Measurements from ENCODE around the gene TMEM150B. TPM values are rescaled to one million over a fixed set of nuclear protein-coding genes. Genes with fewer than 3 reads are reported as not detected.

TMEM150B gene
- total RNA-seq, 1 experiment from 2014 or later, result not detected

GRCh38 chr19:55278391-55279135 lies 46.6 kb downstream of the TMEM150B start:
- Histone ChIP-seq H3K36me3 (peaks cover 13% of the 10 kb centered on the region), H3K27ac (no peak overlapping the region), H3K4me1 (replicated peaks) (peaks cover 7% of the 10 kb centered on the region), H3K4me3 (no peak overlapping the region), H3K27me3 (replicated peaks) (no peaks in the 10 kb centered on the region), H3K9me3 (replicated peaks) (no peaks in the 10 kb centered on the region)
- DNase-seq (ENCODE audit: low read depth in 1 of 2, low spot score in 2 of 2), result no peak

GRCh38 chr19:55277494-55277893 lies 47.6 kb downstream of the TMEM150B start:
- H3K4me3 ChIP-seq, result no peak overlapping the region
- H3K27ac ChIP-seq, result no peak overlapping the region
- no peaks in the 10 kb centered on the region for H3K27me3 ChIP-seq (replicated peaks)
- peaks cover 16% of the 10 kb centered on the region for H3K36me3 ChIP-seq
- no peaks in the 10 kb centered on the region for H3K9me3 ChIP-seq (replicated peaks)
- peaks cover 5% of the 10 kb centered on the region for H3K4me1 ChIP-seq (replicated peaks)
- DNase-seq (ENCODE audit: low read depth in 1 of 2, low spot score in 2 of 2), result no peak

GRCh38 chr19:55276720-55277430 lies 48.3 kb downstream of the TMEM150B start:
- Histone ChIP-seq H3K27ac (no peak overlapping the region), H3K36me3 (peaks cover 18% of the 10 kb centered on the region), H3K4me3 (no peak overlapping the region), H3K9me3 (replicated peaks) (no peaks in the 10 kb centered on the region), H3K4me1 (replicated peaks) (peaks cover 5% of the 10 kb centered on the region), H3K27me3 (replicated peaks) (no peaks in the 10 kb centered on the region)
- no peak for DNase-seq (ENCODE audit: low read depth in 1 of 2, low spot score in 2 of 2)

GRCh38 chr19:55275851-55276719 lies 49.1 kb downstream of the TMEM150B start:
- no peak overlapping the region for H3K27ac ChIP-seq
- DNase-seq (ENCODE audit: low read depth in 1 of 2, low spot score in 2 of 2), result no peak
- no peaks in the 10 kb centered on the region for H3K9me3 ChIP-seq (replicated peaks)
- no peak overlapping the region for H3K4me3 ChIP-seq
- peaks cover 21% of the 10 kb centered on the region for H3K36me3 ChIP-seq
- no peaks in the 10 kb centered on the region for H3K27me3 ChIP-seq (replicated peaks)
- peaks cover 5% of the 10 kb centered on the region for H3K4me1 ChIP-seq (replicated peaks)

- no peaks in the 10 kb centered on the region for H3K9me3 ChIP-seq (replicated peaks)
- H3K27me3 ChIP-seq (replicated peaks), result no peaks in the 10 kb centered on the region
- peaks cover 21% of the 10 kb centered on the region for H3K36me3 ChIP-seq
- H3K4me1 ChIP-seq (replicated peaks), result peaks cover 2% of the 10 kb centered on the region
- no peak overlapping the region for H3K27ac ChIP-seq
- no peak overlapping the region for H3K4me3 ChIP-seq
- no peak for DNase-seq (ENCODE audit: low read depth in 1 of 2, low spot score in 2 of 2)
These were observed 51.0 kb downstream of the TMEM150B start for GRCh38 chr19:55273978-55274707.

- Histone ChIP-seq H3K36me3 (peaks cover 21% of the 10 kb centered on the region), H3K4me3 (no peak overlapping the region), H3K27ac (no peak overlapping the region), H3K9me3 (replicated peaks) (no peaks in the 10 kb centered on the region), H3K4me1 (replicated peaks) (no peaks in the 10 kb centered on the region), H3K27me3 (replicated peaks) (no peaks in the 10 kb centered on the region)
- DNase-seq (ENCODE audit: low read depth in 1 of 2, low spot score in 2 of 2), result no peak
These were observed 53.0 kb downstream of the TMEM150B start for GRCh38 chr19:55272142-55272541.

GRCh38 chr19:55270172-55270942 lies 54.8 kb downstream of the TMEM150B start:
- Histone ChIP-seq H3K36me3 (peaks cover 14% of the 10 kb centered on the region), H3K9me3 (replicated peaks) (0 out of 2 replicates have a peak, but pooled peaks cover 2% of the 10 kb centered on the region), H3K27ac (no peak overlapping the region), H3K27me3 (replicated peaks) (no peaks in the 10 kb centered on the region), H3K4me1 (replicated peaks) (no peaks in the 10 kb centered on the region), H3K4me3 (no peak overlapping the region)
- no peak for DNase-seq (ENCODE audit: low read depth in 1 of 2, low spot score in 2 of 2)

GRCh38 chr19:55269299-55269698 lies 55.8 kb downstream of the TMEM150B start:
- Histone ChIP-seq H3K27ac (no peak overlapping the region), H3K36me3 (peaks cover 12% of the 10 kb centered on the region; the same call in 1 of the 2 replicates), H3K27me3 (replicated peaks) (no peaks in the 10 kb centered on the region)

GRCh38 chr19:55266840-55267239 lies 58.3 kb downstream of the TMEM150B start:
- no peaks in the 10 kb centered on the region for H3K27me3 ChIP-seq (replicated peaks)
- 0 out of 2 replicates have a peak, but pooled peaks cover 2% of the 10 kb centered on the region for H3K9me3 ChIP-seq (replicated peaks)
- no peaks in the 10 kb centered on the region for H3K4me1 ChIP-seq (replicated peaks)
- no peak for DNase-seq (ENCODE audit: low read depth in 1 of 2, low spot score in 2 of 2)
- H3K4me3 ChIP-seq, result no peak overlapping the region
- H3K36me3 ChIP-seq, result peaks cover 6% of the 10 kb centered on the region; the same call in 1 of the 2 replicates
- H3K27ac ChIP-seq, result no peak overlapping the region

More at GRCh38 chr19:55269299-55269698, 55.8 kb downstream of the TMEM150B start:
- no peaks in the 10 kb centered on the region for H3K4me1 ChIP-seq (replicated peaks)
- H3K4me3 ChIP-seq, result no peak overlapping the region
- DNase-seq (ENCODE audit: low read depth in 1 of 2, low spot score in 2 of 2), result no peak
- H3K9me3 ChIP-seq (replicated peaks), result 0 out of 2 replicates have a peak, but pooled peaks cover 2% of the 10 kb centered on the region

- H3K9me3 ChIP-seq (replicated peaks), result 0 out of 2 replicates have a peak, but pooled peaks cover 2% of the 10 kb centered on the region
- peaks cover 4% of the 10 kb centered on the region; the same call in 1 of the 2 replicates for H3K36me3 ChIP-seq
- H3K27me3 ChIP-seq (replicated peaks), result no peaks in the 10 kb centered on the region
- H3K4me3 ChIP-seq, result no peak overlapping the region
- H3K27ac ChIP-seq, result no peak overlapping the region
- DNase-seq (ENCODE audit: low read depth in 1 of 2, low spot score in 2 of 2), result no peak
- H3K4me1 ChIP-seq (replicated peaks), result no peaks in the 10 kb centered on the region
These were observed 58.7 kb downstream of the TMEM150B start for GRCh38 chr19:55266404-55266803.

- peaks cover 4% of the 10 kb centered on the region; the same call in 1 of the 2 replicates for H3K36me3 ChIP-seq
- H3K27ac ChIP-seq, result no peak overlapping the region
- DNase-seq (ENCODE audit: low read depth in 1 of 2, low spot score in 2 of 2), result no peak
- H3K9me3 ChIP-seq (replicated peaks), result 0 out of 2 replicates have a peak, but pooled peaks cover 2% of the 10 kb centered on the region
- H3K4me1 ChIP-seq (replicated peaks), result no peaks in the 10 kb centered on the region
- H3K27me3 ChIP-seq (replicated peaks), result no peaks in the 10 kb centered on the region
- H3K4me3 ChIP-seq, result no peak overlapping the region
These were observed 59.3 kb downstream of the TMEM150B start for GRCh38 chr19:55265723-55266386.

- Histone ChIP-seq H3K4me3 (no peak overlapping the region), H3K36me3 (peaks cover 4% of the 10 kb centered on the region; the same call in 1 of the 2 replicates), H3K27me3 (replicated peaks) (no peaks in the 10 kb centered on the region), H3K9me3 (replicated peaks) (0 out of 2 replicates have a peak, but pooled peaks cover 2% of the 10 kb centered on the region), H3K27ac (no peak overlapping the region), H3K4me1 (replicated peaks) (no peaks in the 10 kb centered on the region)
- no peak for DNase-seq (ENCODE audit: low read depth in 1 of 2, low spot score in 2 of 2)
These were observed 60.0 kb downstream of the TMEM150B start for GRCh38 chr19:55265173-55265572.

Data from SJSA1 (cell line).